HUES6 (cell line): ENCODE data around the gene CADM2.
A peak's percentile ranks its signal among the peaks of the same experiment; 100 is the strongest.
"Not testable (repeated sequence)": the region's sequence is repeated elsewhere in the genome, so short reads cannot be mapped to it uniquely, and the experiment has no call there.

Source experiments
- H3K27ac ChIP-seq: 2 replicates; pipeline ENCODE4 v1.7.0; 2013; ENCODE audit warnings: low read depth, mild to moderate bottlenecking, low read length, inconsistent platforms
- H3K27me3 ChIP-seq: 2 replicates; pipeline ENCODE4 v1.6.1; 2013; ENCODE audit warnings: low read length; ENCODE audit not compliant: control insufficient read depth, insufficient read depth
- H3K36me3 ChIP-seq: 2 replicates; pipeline ENCODE4 v1.6.1; 2013; ENCODE audit warnings: low read length; ENCODE audit not compliant: control insufficient read depth, insufficient read depth
- H3K4me1 ChIP-seq: 2 replicates; pipeline ENCODE4 v1.6.1; 2013; ENCODE audit warnings: low read length; ENCODE audit not compliant: control insufficient read depth, insufficient read depth
- H3K4me3 ChIP-seq: 2 replicates; pipeline ENCODE4 v1.5.1; 2013; ENCODE audit warnings: low read depth, low read length
- H3K9ac ChIP-seq: one replicate; pipeline ENCODE4 v1.6.1; 2013; ENCODE audit warnings: mild to moderate bottlenecking, low read length
- H3K9me3 ChIP-seq: 2 replicates; pipeline ENCODE4 v1.6.1; 2013; ENCODE audit warnings: low read depth, low read length; ENCODE audit not compliant: control insufficient read depth, insufficient read depth

The CADM2 gene

GRCh38 chr3:85502148-85502875 lies 543.5 kb downstream of the CADM2 start:
- no peak overlapping the region for H3K27ac ChIP-seq
- no peaks in the 10 kb centered on the region for H3K9me3 ChIP-seq
- H3K4me1 ChIP-seq: no peaks in the 10 kb centered on the region
- H3K36me3 ChIP-seq: no peaks in the 10 kb centered on the region
- no peaks in the 10 kb centered on the region for H3K27me3 ChIP-seq
- no peak overlapping the region for H3K4me3 ChIP-seq
- H3K9ac ChIP-seq: no peak overlapping the region

- H3K9me3 ChIP-seq, H3K9ac ChIP-seq: not testable (repeated sequence)
- H3K4me3 ChIP-seq: peak overlapping the region; percentile 52
These were observed 545.5 kb downstream of the CADM2 start for GRCh38 chr3:85504129-85504784.

GRCh38 chr3:85504785-85505511 lies 546.2 kb downstream of the CADM2 start:
- not testable (repeated sequence) for H3K9ac ChIP-seq
- H3K4me3 ChIP-seq: peak overlapping the region; percentile 55

More at GRCh38 chr3:85504129-85504784, 545.5 kb downstream of the CADM2 start:
- not testable (repeated sequence) for H3K27ac ChIP-seq, H3K36me3 ChIP-seq, H3K27me3 ChIP-seq, H3K4me1 ChIP-seq

GRCh38 chr3:85507052-85507451 lies 548.3 kb downstream of the CADM2 start:
- H3K4me1 ChIP-seq, H3K4me3 ChIP-seq, H3K9ac ChIP-seq, H3K27me3 ChIP-seq, H3K9me3 ChIP-seq, H3K27ac ChIP-seq, H3K36me3 ChIP-seq: not testable (repeated sequence)

More at GRCh38 chr3:85504785-85505511, 546.2 kb downstream of the CADM2 start:
- H3K36me3 ChIP-seq, H3K27me3 ChIP-seq, H3K9me3 ChIP-seq, H3K4me1 ChIP-seq, H3K27ac ChIP-seq: not testable (repeated sequence)

- H3K4me1 ChIP-seq: no peaks in the 10 kb centered on the region
- H3K9me3 ChIP-seq: no peaks in the 10 kb centered on the region
- H3K9ac ChIP-seq: no peak overlapping the region
- no peaks in the 10 kb centered on the region for H3K27me3 ChIP-seq
- no peaks in the 10 kb centered on the region for H3K36me3 ChIP-seq
- H3K4me3 ChIP-seq: no peak overlapping the region
- H3K27ac ChIP-seq: no peak overlapping the region
These were observed 549.9 kb downstream of the CADM2 start for GRCh38 chr3:85508659-85509058.

GRCh38 chr3:85516146-85516545 lies 557.4 kb downstream of the CADM2 start:
- Histone ChIP-seq H3K9me3 (0 out of 2 replicates have a peak, but pooled peaks cover 4% of the 10 kb centered on the region), H3K27ac (no peak overlapping the region), H3K4me3 (no peak overlapping the region), H3K27me3 (no peaks in the 10 kb centered on the region), H3K4me1 (no peaks in the 10 kb centered on the region), H3K9ac (no peak overlapping the region), H3K36me3 (no peaks in the 10 kb centered on the region)

- no peak overlapping the region for H3K27ac ChIP-seq
- no peaks in the 10 kb centered on the region for H3K4me1 ChIP-seq
- H3K9ac ChIP-seq: no peak overlapping the region
- H3K36me3 ChIP-seq: no peaks in the 10 kb centered on the region
- no peaks in the 10 kb centered on the region for H3K27me3 ChIP-seq
- no peak overlapping the region for H3K4me3 ChIP-seq
- H3K9me3 ChIP-seq: no peaks in the 10 kb centered on the region
These were observed 565.3 kb downstream of the CADM2 start for GRCh38 chr3:85524104-85524503.

- Histone ChIP-seq H3K4me1 (no peaks in the 10 kb centered on the region), H3K27me3 (no peaks in the 10 kb centered on the region), H3K27ac (no peak overlapping the region), H3K9me3 (no peaks in the 10 kb centered on the region), H3K4me3 (no peak overlapping the region), H3K9ac (no peak overlapping the region), H3K36me3 (no peaks in the 10 kb centered on the region)
These were observed 566.5 kb downstream of the CADM2 start for GRCh38 chr3:85525264-85525663.

- Histone ChIP-seq H3K36me3 (no peaks in the 10 kb centered on the region), H3K9me3 (no peaks in the 10 kb centered on the region), H3K27me3 (no peaks in the 10 kb centered on the region), H3K9ac (no peak overlapping the region), H3K4me1 (no peaks in the 10 kb centered on the region), H3K4me3 (no peak overlapping the region), H3K27ac (no peak overlapping the region)
These were observed 574.8 kb downstream of the CADM2 start for GRCh38 chr3:85533586-85533985.

GRCh38 chr3:85535517-85535916 lies 576.7 kb downstream of the CADM2 start:
- Histone ChIP-seq H3K9ac (no peak overlapping the region), H3K4me3 (no peak overlapping the region), H3K4me1 (no peaks in the 10 kb centered on the region)

GRCh38 chr3:85539232-85539631 lies 580.4 kb downstream of the CADM2 start:
- Histone ChIP-seq H3K9me3 (peaks cover 5% of the 10 kb centered on the region; the same call in 1 of the 2 replicates), H3K27me3 (no peaks in the 10 kb centered on the region), H3K4me1 (no peaks in the 10 kb centered on the region), H3K36me3 (no peaks in the 10 kb centered on the region), H3K27ac (no peak overlapping the region), H3K4me3 (no peak overlapping the region), H3K9ac (no peak overlapping the region)

More at GRCh38 chr3:85535517-85535916, 576.7 kb downstream of the CADM2 start:
- Histone ChIP-seq H3K9me3 (peaks cover 2% of the 10 kb centered on the region; the same call in 1 of the 2 replicates), H3K27me3 (no peaks in the 10 kb centered on the region), H3K27ac (no peak overlapping the region), H3K36me3 (no peaks in the 10 kb centered on the region)
